HCT116 (cell line): Measurements from ENCODE around the gene L1CAM. TPM values are rescaled to one million over a fixed set of nuclear protein-coding genes. Genes with fewer than 3 reads are reported as not detected.

Experiments used
- ATAC-seq: fragments of 200-7000 bp; cut with Tn5 transposase; 2 replicates; pipeline ENCODE4 v1.9.1; 2020; ENCODE audit warnings: mild to moderate bottlenecking, moderate library complexity
- BruUV-seq: library from RNA; stranded (reverse); fragments of 400-500 nt; replicated peaks from 2 replicates; lab custom pipeline; 2021; lab: Mats Ljungman, UMichigan
- CTCF ChIA-PET: fragments of 300-600 bp; sonication (Branson Sonifier 250); formaldehyde crosslinking; loops from one replicate; lab custom pipeline; 2021; ENCODE audit warnings: antibody characterized with exemption; lab: Charles Lee
- POLR2A ChIA-PET: fragments of 300-600, 350-600 bp; sonication (Branson Sonifier 250); formaldehyde crosslinking; loops from one replicate; lab custom pipeline; 2021; ENCODE audit warnings: antibody characterized with exemption; lab: Charles Lee
- RAD21 ChIA-PET, 2 experiments: fragments of 300-600 bp; sonication (Branson Sonifier 250); formaldehyde crosslinking; loops; one replicate each; lab custom pipeline; 2023; ENCODE audit warnings: low total read pairs in 2 of 2; ENCODE audit not compliant: uncharacterized antibody in 2 of 2, unreplicated experiment in 2 of 2, low non-redundant PET in 1 of 2; lab: Charles Lee
- DNase-seq: peaks from one replicate; pipeline ENCODE4 v3.0.0-alpha.2; 2010; ENCODE audit warnings: low read depth, low spot score
- H2AFZ ChIP-seq: fragments of 200-600 bp; shearing (Covaris generic), sonication (generic); 2 replicates; pipeline ENCODE4 v1.6.1; 2017; ENCODE audit warnings: low read depth, mixed run types, mixed read lengths, antibody characterized with exemption, low read length; ENCODE audit not compliant: poor library complexity, severe bottlenecking
- H3K27ac ChIP-seq: 2 replicates; pipeline ENCODE4 v1.5.1; 2012; ENCODE audit warnings: low read depth, low read length
- H3K27me3 ChIP-seq: fragments of 200-600 bp; sonication (generic); 2 replicates; pipeline ENCODE4 v1.6.1; 2016; ENCODE audit warnings: mixed run types, low read length, mixed read lengths; ENCODE audit not compliant: insufficient read depth
- H3K36me3 ChIP-seq, 2 experiments: fragments of 200-500 bp in 1 of 2; fragments of 200-600 bp in 1 of 2; sonication (Bioruptor generic) in 1 of 2; sonication (generic) in 1 of 2; 2 replicates each; pipeline versions ENCODE4 v1.5.1 to v1.6.1; 2014 to 2016; ENCODE audit warnings: low read length in 2 of 2, inconsistent platforms in 1 of 2, mixed read lengths in 1 of 2, mixed run types in 1 of 2; ENCODE audit not compliant: insufficient read depth in 2 of 2, control insufficient read depth in 1 of 2
- H3K4me1 ChIP-seq, 2 experiments: fragments of 200-600 bp in 1 of 2; sonication (generic) in 1 of 2; 2 replicates each; pipeline versions ENCODE4 v1.5.1 to v1.6.1; 2012 to 2017; ENCODE audit warnings: low read length in 2 of 2, inconsistent platforms in 1 of 2, mild to moderate bottlenecking in 1 of 2, mixed read lengths in 1 of 2, mixed run types in 1 of 2, moderate library complexity in 1 of 2; ENCODE audit not compliant: insufficient read depth in 2 of 2, control insufficient read depth in 1 of 2
- H3K4me2 ChIP-seq: fragments of 200-600 bp; sonication (generic); 2 replicates; pipeline ENCODE4 v1.6.1; 2017; ENCODE audit warnings: mixed run types, low read length, mixed read lengths
- H3K4me3 ChIP-seq, 2 experiments: fragments of 200-600 bp in 1 of 2; sonication (generic) in 1 of 2; replicated peaks in 1 of 2; 2 replicates each; pipeline ENCODE4 v1.5.1; 2011 to 2016; ENCODE audit warnings: low read length in 2 of 2, control low read depth in 1 of 2, low read depth in 1 of 2, mild to moderate bottlenecking in 1 of 2, mixed read lengths in 1 of 2, mixed run types in 1 of 2
- H3K79me2 ChIP-seq: fragments of 200-600 bp; sonication (generic); 2 replicates; pipeline ENCODE4 v1.6.1; 2017; ENCODE audit warnings: mild to moderate bottlenecking, mixed run types, low read length, moderate library complexity, mixed read lengths; ENCODE audit not compliant: insufficient read depth
- H3K9ac ChIP-seq: fragments of 200-600 bp; sonication (generic); 2 replicates; pipeline ENCODE4 v1.6.1; 2016; ENCODE audit warnings: low read length, mixed read lengths
- H3K9me2 ChIP-seq: fragments of 200-600 bp; sonication (generic), shearing (Covaris generic); 2 replicates; pipeline ENCODE4 v1.6.1; 2017; ENCODE audit warnings: mixed run types, mild to moderate bottlenecking, moderate library complexity; ENCODE audit not compliant: insufficient read depth
- H3K9me3 ChIP-seq, 2 experiments: fragments of 200-500 bp in 1 of 2; fragments of 200-600 bp in 1 of 2; sonication (Bioruptor generic) in 1 of 2; sonication (generic) in 1 of 2; 2 replicates each; pipeline ENCODE4 v1.6.1; 2014 to 2017; ENCODE audit warnings: low read length in 2 of 2, mixed read lengths in 2 of 2, inconsistent platforms in 1 of 2, low read depth in 1 of 2, mild to moderate bottlenecking in 1 of 2, mixed run types in 1 of 2, moderate library complexity in 1 of 2; ENCODE audit not compliant: control insufficient read depth in 1 of 2, insufficient read depth in 1 of 2
- H4K20me1 ChIP-seq: fragments of 200-600 bp; sonication (generic), shearing (Covaris generic); 2 replicates; pipeline ENCODE4 v1.6.1; 2017; ENCODE audit warnings: mixed run types, mild to moderate bottlenecking, moderate library complexity; ENCODE audit not compliant: insufficient read depth
- CBX3 ChIP-seq: IDR thresholded peaks from 2 replicates; pipeline ENCODE4 v1.6.1; 2012; ENCODE audit warnings: low read depth
- EGR1 ChIP-seq: IDR thresholded peaks from 2 replicates; pipeline ENCODE4 v1.6.1; 2012; ENCODE audit warnings: low read depth
- ELF1 ChIP-seq: IDR thresholded peaks from 2 replicates; pipeline ENCODE4 v1.6.1; 2012; ENCODE audit warnings: low read depth, borderline replicate concordance
- EZH2phosphoT487 ChIP-seq: fragments of 200-600 bp; IDR thresholded peaks from 2 replicates; pipeline ENCODE4 v1.6.1; 2018; ENCODE audit warnings: antibody characterized with exemption, borderline replicate concordance
- FOSL1 ChIP-seq: IDR thresholded peaks from 2 replicates; pipeline ENCODE4 v1.6.1; 2012; ENCODE audit warnings: low read depth
- POLR2AphosphoS5 ChIP-seq: IDR thresholded peaks from 2 replicates; pipeline ENCODE4 v1.6.1; 2011; ENCODE audit warnings: mild to moderate bottlenecking, low read depth, low read length, moderate library complexity
- SIN3A ChIP-seq: IDR thresholded peaks from 2 replicates; pipeline ENCODE4 v1.6.1; 2012; ENCODE audit warnings: low read depth
- SP1 ChIP-seq: IDR thresholded peaks from 2 replicates; pipeline ENCODE4 v1.6.1; 2012; ENCODE audit warnings: low read depth
- SRF ChIP-seq: IDR thresholded peaks from 2 replicates; pipeline ENCODE4 v1.6.1; 2012; ENCODE audit warnings: low read depth
- ZFX ChIP-seq: fragments of 450-650 bp; IDR thresholded peaks from 2 replicates; pipeline ENCODE4 v1.6.1; 2017
- ZNF274 ChIP-seq: fragments of 200-500 bp; sonication (Bioruptor generic); IDR thresholded peaks from 2 replicates; pipeline ENCODE4 v1.6.1; 2014; ENCODE audit warnings: mild to moderate bottlenecking, low read depth, low read length, inconsistent platforms
- intact Hi-C: fragments of 100-400 bp; cut with micrococcal nuclease; formaldehyde crosslinking; loops from 2 replicates; pipeline ENCODE4 v1.10.0; 2022
- total RNA-seq: library from RNA; stranded (reverse); gene quantifications from one replicate; pipeline ENCODE4 v1.2.1, GENCODE V29; 2021; ENCODE audit not compliant: unreplicated experiment
- TF ChIP-seq, protein P1 (sequence below): IDR thresholded peaks from 2 replicates; pipeline ENCODE4 v1.6.1; 2012
- TF ChIP-seq, protein P2 (sequence below), 3 experiments: fragments of 200-600 bp in 1 of 3; sonication (generic) in 1 of 3; IDR thresholded peaks in 2 of 3; conservative IDR thresholded peaks in 1 of 3; 2 replicates each; pipeline ENCODE4 v1.5.1; 2012 to 2017; ENCODE audit warnings: low read depth in 2 of 3, low read length in 2 of 3, antibody characterized with exemption in 1 of 3, borderline replicate concordance in 1 of 3, control low read depth in 1 of 3, mild to moderate bottlenecking in 1 of 3, mixed read lengths in 1 of 3, mixed run types in 1 of 3, moderate library complexity in 1 of 3; ENCODE audit not compliant: insufficient read depth in 1 of 3
- TF ChIP-seq, protein P3 (sequence below): IDR thresholded peaks from 2 replicates; pipeline ENCODE4 v1.6.1; 2012; ENCODE audit warnings: low read depth

L1CAM gene
- total RNA-seq, 1 experiment from 2014 or later, result 14.8 TPM

DNA sequence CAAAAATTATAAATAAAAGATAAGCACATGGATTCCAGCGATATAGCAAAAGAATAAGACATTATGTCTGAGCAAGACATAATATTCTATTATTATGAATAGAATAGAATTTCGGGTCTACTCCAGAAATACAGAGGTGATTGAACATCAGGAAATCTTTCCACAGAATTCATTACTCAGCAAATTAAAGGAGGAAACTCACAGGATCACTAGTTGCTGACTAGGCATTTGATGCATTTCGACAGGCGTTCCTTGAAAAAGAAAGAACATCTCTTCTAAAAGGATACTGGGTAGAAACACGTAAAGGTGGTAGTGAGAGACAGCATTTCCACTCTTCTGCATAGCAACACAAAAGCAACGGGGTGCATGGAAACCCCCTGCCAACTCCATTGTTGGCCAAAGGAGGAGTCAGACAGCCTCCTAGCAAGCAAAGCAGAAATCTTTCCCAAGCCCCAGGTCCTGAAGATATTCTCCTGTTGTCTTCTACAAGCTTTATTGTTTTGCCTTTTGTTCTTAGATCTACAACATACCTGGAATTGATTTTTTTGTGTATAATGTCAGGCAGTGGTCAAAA is 41.4 kb downstream of the L1CAM start:
- Histone ChIP-seq H3K27me3 (no peaks in the 10 kb centered on the region), H3K4me1 (no peaks in the 10 kb centered on the region), H3K36me3 (no peaks in the 10 kb centered on the region), H3K4me3 (no peak overlapping the region), H3K9me3 (no peaks in the 10 kb centered on the region), H4K20me1 (no peaks in the 10 kb centered on the region), H3K4me2 (no peak overlapping the region), H3K9me2 (no peaks in the 10 kb centered on the region), H3K27ac (no peak overlapping the region), H3K9ac (no peak overlapping the region), H3K79me2 (no peaks in the 10 kb centered on the region), H2AFZ (no peak overlapping the region)
- TF ChIP-seq FOSL1 (no peak), ELF1 (no peak), ZFX (no peak), POLR2AphosphoS5 (no peak), SRF (no peak), ZNF274 (no peak), SP1 (no peak), SIN3A (no peak), CBX3 (no peak), EGR1 (no peak), EZH2phosphoT487 (no peak)
- TF ChIP-seq, protein P1, sequence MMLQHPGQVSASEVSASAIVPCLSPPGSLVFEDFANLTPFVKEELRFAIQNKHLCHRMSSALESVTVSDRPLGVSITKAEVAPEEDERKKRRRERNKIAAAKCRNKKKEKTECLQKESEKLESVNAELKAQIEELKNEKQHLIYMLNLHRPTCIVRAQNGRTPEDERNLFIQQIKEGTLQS, result no peak
- TF ChIP-seq, protein P2, sequence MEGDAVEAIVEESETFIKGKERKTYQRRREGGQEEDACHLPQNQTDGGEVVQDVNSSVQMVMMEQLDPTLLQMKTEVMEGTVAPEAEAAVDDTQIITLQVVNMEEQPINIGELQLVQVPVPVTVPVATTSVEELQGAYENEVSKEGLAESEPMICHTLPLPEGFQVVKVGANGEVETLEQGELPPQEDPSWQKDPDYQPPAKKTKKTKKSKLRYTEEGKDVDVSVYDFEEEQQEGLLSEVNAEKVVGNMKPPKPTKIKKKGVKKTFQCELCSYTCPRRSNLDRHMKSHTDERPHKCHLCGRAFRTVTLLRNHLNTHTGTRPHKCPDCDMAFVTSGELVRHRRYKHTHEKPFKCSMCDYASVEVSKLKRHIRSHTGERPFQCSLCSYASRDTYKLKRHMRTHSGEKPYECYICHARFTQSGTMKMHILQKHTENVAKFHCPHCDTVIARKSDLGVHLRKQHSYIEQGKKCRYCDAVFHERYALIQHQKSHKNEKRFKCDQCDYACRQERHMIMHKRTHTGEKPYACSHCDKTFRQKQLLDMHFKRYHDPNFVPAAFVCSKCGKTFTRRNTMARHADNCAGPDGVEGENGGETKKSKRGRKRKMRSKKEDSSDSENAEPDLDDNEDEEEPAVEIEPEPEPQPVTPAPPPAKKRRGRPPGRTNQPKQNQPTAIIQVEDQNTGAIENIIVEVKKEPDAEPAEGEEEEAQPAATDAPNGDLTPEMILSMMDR (IDR thresholded peaks at IDR 0.05 in 2 of 3, conservative IDR thresholded peaks at IDR 0.05 in 1 of 3; ENCODE audit: borderline replicate concordance in 1 of 3, insufficient read depth in 1 of 3, low read depth in 2 of 3, low read length in 2 of 3), result no peak
- TF ChIP-seq, protein P3, sequence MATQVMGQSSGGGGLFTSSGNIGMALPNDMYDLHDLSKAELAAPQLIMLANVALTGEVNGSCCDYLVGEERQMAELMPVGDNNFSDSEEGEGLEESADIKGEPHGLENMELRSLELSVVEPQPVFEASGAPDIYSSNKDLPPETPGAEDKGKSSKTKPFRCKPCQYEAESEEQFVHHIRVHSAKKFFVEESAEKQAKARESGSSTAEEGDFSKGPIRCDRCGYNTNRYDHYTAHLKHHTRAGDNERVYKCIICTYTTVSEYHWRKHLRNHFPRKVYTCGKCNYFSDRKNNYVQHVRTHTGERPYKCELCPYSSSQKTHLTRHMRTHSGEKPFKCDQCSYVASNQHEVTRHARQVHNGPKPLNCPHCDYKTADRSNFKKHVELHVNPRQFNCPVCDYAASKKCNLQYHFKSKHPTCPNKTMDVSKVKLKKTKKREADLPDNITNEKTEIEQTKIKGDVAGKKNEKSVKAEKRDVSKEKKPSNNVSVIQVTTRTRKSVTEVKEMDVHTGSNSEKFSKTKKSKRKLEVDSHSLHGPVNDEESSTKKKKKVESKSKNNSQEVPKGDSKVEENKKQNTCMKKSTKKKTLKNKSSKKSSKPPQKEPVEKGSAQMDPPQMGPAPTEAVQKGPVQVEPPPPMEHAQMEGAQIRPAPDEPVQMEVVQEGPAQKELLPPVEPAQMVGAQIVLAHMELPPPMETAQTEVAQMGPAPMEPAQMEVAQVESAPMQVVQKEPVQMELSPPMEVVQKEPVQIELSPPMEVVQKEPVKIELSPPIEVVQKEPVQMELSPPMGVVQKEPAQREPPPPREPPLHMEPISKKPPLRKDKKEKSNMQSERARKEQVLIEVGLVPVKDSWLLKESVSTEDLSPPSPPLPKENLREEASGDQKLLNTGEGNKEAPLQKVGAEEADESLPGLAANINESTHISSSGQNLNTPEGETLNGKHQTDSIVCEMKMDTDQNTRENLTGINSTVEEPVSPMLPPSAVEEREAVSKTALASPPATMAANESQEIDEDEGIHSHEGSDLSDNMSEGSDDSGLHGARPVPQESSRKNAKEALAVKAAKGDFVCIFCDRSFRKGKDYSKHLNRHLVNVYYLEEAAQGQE, result no peak
- intact Hi-C loops, result no loop called here
- no TSS peak for BruUV-seq
- ATAC-seq, result no peak
- RAD21 ChIA-PET, result no interaction called here
- CTCF ChIA-PET, result no interaction called here
- DNase-seq, result no peak
- POLR2A ChIA-PET, result no interaction called here
